ENCODE data around the gene SIL1.
A peak's percentile ranks its signal among the peaks of the same experiment; 100 is the strongest.
"Not testable (repeated sequence)": the region's sequence is repeated elsewhere in the genome, so short reads cannot be mapped to it uniquely, and the experiment has no call there.

SIL1 gene

GRCh38 chr5:139068494-139069151 is 129.5 kb downstream of the SIL1 start:
- no peak for ATAC-seq
- no peak for DNase-seq

DNA sequence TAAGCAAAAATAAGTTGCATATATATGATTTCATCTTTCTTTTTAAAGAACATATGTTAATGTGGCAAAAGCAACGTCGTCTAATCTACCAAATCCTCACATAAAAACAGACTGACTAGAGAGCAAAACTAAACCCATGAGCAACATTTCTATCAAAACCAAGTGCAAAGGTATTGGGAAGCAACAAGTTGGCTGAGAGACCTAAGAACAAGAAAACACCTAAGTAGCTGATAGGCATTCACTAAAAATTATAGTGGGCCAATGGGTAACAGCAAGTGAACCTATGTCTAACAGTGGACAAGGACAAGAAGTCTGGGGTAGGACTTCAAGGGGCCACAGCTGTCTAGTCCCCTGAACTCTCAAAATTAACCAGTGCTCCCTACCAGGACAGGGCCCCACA is 130.1 kb downstream of the SIL1 start:
- ATAC-seq, result no peak

DNA sequence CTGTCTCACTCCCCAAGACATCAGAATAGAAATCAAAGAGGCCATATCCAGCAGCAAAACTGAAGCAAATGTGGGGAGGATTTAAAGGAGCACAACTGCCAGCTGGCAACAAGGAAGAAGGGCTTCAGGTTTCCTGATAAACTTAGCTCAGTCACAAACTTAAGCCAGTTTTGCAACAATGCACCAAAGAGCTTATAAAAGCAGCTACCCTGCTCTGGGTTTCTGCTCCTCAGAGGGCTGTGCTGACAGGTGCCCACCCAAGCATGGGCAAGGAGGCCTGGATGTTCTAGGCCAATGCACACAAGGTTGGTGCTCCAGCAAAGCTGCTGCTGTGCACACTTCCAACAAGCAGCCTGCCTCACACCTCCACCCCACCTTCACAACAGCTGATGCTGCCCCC is 132.9 kb downstream of the SIL1 start:
- DNase-seq (no peak), ATAC-seq (no peak)

More for the DNA sequence above, 130.1 kb downstream of the SIL1 start:
- no peak for DNase-seq

DNA sequence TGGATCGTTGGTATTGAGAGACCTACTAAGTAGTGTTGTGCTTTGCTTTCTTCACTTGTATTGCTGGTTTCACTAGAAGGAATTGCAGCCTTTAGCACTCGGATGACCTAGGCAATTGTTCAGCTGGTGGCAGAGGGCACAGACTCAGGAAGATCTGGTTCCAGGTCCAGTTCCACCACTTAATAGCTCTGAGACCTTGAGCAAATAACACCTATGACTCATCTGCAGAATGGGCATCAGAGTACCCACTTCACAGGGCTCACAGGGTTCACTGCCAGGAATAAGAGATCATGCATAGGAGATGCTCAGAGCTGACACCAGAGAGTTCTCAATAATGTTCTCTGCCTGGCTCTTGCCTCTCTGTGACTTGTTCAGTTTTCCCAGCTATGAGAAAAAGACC is 133.6 kb downstream of the SIL1 start:
- DNase-seq, result no peak
- ATAC-seq, result no peak

GRCh38 chr5:139063664-139064054 is 134.5 kb downstream of the SIL1 start:
- ATAC-seq (no peak), DNase-seq (no peak)

- DNase-seq (no peak), ATAC-seq (no peak)
Observed at GRCh38 chr5:139062910-139063663, 135.1 kb downstream of the SIL1 start.

DNA sequence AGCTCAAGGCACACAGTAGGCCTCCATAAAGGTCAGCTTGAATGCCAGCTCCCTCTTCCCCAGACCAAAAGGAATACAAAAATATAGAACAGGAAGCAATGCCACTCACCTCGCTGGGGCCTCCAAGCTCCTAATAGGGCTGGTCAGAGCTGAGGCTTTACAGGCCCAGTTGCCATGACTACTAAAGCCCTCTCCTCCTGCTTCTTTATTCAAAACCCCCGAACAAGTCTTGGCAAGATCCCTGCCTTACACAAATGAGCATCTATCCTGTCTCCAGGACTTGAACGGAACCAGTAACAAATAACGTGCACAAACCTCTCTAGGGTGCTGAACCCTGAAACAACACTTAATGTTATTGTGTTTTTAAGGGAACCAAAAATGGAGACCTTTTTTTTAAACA is 136.3 kb downstream of the SIL1 start:
- ATAC-seq (no peak), DNase-seq (no peak)

DNA sequence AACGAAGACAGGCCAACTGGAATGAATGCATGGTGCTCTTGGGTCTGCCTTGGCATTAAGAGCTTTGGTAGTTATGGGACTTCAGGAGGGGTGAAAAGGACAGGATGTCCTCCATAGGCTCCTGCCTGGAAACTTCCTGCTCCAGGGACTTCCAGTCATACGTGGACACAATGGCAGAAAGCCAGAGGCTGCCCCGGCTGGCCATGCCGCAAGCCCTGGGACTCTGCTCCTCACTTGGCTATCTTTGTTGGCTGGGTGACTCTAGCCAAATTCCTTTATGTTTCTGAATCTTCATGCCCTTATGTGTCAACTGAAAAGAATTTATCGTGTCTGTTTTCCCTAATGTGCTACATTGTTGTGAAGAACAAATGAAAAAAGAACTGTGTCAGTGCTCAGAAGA is 136.9 kb downstream of the SIL1 start:
- ATAC-seq (no peak), DNase-seq (no peak)

DNA sequence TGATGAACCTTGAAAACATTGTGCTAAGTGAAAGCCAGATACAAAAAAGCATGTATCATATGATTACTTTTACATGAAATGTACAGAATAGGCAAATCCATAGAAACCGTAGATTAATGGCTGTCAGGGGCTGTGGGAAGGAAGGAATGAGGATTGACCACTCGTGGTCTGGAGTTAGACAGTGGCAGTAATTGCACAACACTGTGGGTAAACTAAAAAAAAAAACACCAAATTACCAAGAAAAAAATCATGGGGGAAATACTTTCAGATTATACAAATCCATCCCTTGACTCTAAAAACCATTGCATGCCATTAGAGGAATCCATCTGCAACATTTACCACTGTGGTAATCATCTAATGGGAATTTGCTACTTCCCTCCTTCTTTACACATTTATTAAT is 140.0 kb downstream of the SIL1 start:
- ATAC-seq (no peak), DNase-seq (no peak)

GRCh38 chr5:139057045-139057939 is 140.9 kb downstream of the SIL1 start:
- DNase-seq, result not testable (repeated sequence)

DNA sequence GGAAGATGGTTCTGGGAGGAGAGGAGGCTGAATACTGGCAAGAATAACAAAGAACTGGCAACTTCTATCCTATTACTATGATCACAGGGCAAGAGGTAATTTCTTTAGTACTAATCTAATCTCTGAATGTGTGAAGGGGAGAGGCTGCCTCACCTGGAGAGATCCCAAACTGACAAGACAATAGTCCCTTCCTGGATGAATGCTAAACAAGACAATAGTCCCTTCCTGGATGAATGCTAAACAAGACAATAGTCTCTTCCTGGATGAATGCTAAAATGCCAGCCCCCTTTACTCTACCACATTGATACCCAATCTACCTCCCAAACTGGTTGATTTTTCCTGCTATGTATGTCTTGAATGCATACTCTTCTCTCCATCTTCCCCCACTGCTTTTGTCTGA is 145.2 kb downstream of the SIL1 start:
- ATAC-seq (no peak), DNase-seq (no peak)

More at GRCh38 chr5:139057045-139057939, 140.9 kb downstream of the SIL1 start:
- not testable (repeated sequence) for ATAC-seq

- DNase-seq, result no peak
- no peak for ATAC-seq
Observed at GRCh38 chr5:139051392-139051791, 146.8 kb downstream of the SIL1 start.

DNA sequence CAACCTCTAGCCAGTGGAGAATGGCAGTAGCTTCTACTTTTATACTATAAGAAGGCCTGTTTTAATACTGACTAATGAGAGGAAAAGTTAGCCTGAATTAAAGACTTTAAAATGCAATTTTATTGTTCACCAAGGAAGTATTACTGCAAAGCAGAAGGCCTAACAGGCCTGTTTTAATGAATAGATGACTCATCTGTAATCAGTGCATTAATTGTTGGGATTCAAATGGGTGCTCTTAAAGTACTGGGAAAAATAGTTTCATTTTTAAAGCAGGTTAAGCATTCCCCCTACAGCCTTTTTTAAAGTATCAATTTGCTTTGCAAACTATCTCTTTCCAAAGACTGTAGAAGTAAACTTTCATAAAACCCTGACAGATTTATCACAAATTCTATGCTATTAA is 147.7 kb downstream of the SIL1 start:
- ATAC-seq, result no peak

GRCh38 chr5:139049780-139050179 is 148.4 kb downstream of the SIL1 start:
- DNase-seq, result no peak
- ATAC-seq, result no peak

More for the DNA sequence above, 147.7 kb downstream of the SIL1 start:
- DNase-seq, result no peak

DNA sequence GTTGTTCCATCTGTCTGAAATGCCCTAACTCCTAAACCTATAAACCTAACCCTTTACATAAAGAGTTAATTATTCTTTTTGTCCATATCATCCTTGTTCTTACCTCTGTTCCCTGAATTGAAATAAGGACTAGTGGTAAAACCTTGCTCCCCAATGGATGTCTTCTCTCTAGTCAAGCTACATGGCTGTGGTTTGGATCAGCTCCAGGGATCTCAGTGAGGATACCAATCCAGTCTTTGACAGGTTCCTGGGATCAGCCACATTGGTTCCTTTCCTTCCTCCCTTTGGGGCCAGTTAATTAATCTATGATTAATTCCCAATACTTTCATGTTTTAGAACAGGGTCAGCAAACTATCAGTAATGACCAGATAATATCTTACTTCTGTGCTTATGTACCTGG is 151.6 kb downstream of the SIL1 start:
- DNase-seq, result no peak
- ATAC-seq, result no peak

DNA sequence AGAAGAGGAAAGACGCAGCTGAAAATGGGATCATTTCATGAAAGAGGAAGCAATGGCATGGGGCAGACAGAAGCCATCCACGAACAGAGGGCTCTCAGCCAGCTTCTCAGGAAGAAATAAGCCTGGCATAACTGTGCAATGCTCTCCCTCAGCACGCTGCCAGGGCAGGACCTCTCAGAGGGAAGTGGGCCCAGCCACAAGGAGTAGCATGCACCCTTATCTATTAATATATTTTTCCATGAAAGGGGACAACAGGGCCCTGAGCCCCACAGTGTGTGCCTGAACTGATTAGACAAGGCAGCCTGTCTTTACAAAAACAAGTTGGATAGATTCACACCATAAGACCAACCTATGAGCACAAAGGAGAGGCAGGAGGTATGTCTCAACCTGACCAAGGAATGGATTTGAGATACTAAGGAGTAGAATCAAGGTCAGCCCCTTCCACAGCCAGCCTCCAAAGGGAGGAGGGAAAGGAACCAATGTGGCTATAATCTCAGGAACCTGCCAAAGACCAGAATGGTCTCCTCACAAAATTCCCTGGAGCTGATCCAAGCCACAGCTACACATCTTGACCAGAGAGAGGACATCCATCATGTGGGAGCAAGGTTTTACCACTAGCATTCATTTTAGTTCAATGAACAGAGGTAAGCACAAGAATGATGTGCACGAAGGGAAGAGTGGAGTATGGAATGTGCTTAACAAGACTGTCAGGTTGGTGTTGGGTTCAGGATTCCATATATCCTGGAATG is 154.8 kb downstream of the SIL1 start:
- ATAC-seq (no peak), DNase-seq (no peak)

DNA sequence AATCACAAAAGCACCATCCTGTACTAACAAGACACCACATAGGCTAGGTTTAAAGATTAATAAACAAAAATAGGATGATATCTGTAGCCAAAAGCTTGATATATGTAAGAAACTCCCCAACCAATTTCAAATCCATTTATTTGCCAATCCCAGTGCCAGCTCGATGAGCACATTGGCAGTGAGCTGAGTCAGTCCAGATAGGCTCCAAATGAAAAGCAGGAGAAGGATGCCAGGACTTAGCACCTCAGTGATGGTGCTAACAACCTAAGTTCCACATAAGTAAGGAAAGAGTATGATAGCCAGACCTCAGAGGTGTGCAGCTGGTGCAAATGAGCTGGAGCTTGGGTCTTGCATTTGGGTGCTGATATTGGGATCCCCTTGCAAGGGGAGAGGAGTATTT is 158.1 kb downstream of the SIL1 start:
- DNase-seq (no peak), ATAC-seq (no peak)

DNA sequence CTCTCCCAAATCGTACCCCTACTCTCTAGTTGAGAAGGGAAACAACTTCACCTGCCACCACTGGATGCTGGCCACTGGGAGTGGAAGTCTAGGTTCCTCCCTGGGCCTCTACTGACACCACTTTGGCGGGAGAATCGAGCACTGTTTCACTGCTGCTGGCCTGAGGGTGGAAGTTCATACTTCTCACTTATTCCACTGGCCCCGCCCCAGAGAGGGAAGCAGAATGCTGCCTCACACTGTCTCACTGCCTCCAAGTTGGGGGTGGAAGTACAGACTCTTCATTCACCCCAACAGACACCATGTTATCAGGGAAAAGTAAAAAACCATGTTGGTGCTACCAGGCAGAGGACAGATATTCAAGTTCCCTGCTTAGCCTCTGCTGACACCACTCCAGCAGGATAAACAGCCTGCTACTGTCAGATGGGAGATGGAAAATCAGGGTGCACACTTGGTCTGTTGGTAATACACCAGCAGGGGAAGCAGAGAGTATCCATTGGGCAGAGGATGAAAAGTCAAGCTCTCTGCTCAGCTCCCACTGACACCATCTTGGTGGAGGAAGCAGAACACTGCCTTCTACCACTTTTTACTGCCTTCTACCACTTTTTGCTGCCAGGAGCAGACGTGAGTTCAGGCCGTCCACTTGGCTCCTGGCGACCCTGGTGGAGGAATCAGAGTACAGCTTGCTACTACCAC is 159.4 kb downstream of the SIL1 start:
- no peak for ATAC-seq
- no peak for DNase-seq

DNA sequence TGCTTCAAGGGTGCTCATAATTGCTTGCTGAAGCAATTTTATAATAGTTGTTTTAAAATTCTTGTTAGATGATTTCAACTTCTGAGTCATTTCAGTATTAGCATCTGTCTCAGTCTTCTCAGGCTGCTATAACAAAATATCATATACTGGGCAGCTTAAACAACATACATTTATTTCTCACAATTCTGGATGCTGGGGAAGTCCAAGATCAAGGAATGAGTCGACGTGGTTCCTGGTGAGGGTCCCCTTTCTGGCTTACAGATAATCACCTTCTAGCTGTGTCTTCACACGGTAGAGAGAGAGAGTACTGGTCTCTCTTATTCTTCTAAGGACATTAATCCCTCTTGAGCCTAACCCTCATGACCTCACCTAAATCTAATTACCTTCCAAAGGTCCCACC is 160.4 kb downstream of the SIL1 start:
- ATAC-seq (no peak), DNase-seq (no peak)

DNA sequence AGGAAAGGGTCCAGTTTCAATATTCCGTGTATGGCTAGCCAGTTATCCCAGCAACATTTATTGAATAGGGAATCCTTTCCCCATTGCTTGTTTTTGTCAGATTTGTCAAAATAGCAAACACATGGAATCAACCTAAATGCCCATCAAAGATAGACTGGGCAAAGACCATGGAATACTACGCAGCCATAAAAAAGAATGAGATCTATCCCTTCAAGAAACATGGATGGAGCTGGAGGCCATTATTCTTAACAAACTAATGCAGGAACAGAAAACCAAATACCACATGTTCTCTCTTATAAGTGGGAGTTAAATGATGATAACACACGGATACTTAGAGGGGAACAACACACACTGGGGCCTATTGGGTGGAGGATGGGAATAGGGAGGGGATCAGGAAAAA is 161.8 kb downstream of the SIL1 start:
- not testable (repeated sequence) for DNase-seq

GRCh38 chr5:139027150-139027549 is 171.0 kb downstream of the SIL1 start:
- peak; percentile 17 for ATAC-seq
- no peak for DNase-seq

More for the DNA sequence above, 161.8 kb downstream of the SIL1 start:
- ATAC-seq, result not testable (repeated sequence)
